HG02642 (cell line): ENCODE measurements around the gene LMAN1L.

ENCODE experiments used
- ATAC-seq: cut with Tn5 transposase; IDR thresholded peaks from one replicate; pipeline ENCODE4 v1.9.1; 2021; ENCODE audit warnings: mild to moderate bottlenecking; ENCODE audit not compliant: unreplicated experiment, poor library complexity

The LMAN1L gene

GRCh38 chr15:74850393-74850792, 37.8 kb downstream of the LMAN1L start:
- ATAC-seq, result no peak

DNA sequence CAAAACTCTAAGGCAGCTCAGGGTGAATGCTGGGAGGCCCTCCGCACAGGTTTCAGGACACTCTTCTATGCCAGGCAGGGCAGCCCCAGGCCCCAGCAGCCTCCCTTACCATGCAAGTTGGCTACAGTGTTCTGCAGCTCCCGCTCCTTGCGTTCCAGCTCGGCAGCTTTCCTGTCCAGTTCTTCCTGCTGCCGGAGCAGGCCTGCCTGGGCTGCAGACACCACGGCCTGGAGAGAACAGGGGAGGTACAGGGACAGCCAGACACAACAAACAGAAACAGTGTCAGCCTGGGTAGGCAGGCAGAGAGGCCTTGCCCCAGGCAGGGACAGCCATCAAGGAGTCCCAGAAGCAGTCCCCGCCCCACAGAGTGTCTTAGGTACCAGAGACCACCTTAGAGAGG, 39.3 kb downstream of the LMAN1L start:
- no peak for ATAC-seq

DNA sequence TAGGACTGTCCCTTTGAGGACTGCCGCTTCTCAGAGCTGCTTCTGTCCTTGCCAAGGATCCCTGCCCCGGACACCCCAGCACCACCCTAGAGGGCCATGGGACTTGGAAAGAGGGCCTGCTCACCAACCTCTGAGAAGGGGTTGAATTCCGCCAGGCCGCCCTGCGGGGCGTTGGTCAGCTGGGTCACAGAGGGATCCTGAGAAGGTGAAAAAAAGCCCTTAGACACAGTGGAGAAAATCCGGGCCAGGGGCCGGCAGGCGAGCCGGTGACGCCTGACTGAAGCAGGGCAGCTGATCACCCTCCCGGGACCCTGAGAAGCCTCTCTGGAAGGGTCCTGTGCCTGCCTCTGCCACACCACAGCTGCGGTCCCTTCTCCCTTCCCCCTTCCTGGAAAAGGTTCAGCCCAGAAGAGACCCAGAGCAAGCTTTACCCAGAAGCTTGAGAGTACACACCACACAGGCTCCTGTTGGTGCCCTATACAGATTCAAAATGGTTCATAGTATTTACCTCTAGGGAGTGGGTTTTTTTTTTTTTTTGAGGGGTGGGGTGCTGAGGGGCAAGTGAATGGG, 41.9 kb downstream of the LMAN1L start:
- no peak for ATAC-seq

- no peak for ATAC-seq
These were observed 43.2 kb downstream of the LMAN1L start for GRCh38 chr15:74855857-74856256.

GRCh38 chr15:74856537-74856936, 43.9 kb downstream of the LMAN1L start:
- ATAC-seq, result no peak

DNA sequence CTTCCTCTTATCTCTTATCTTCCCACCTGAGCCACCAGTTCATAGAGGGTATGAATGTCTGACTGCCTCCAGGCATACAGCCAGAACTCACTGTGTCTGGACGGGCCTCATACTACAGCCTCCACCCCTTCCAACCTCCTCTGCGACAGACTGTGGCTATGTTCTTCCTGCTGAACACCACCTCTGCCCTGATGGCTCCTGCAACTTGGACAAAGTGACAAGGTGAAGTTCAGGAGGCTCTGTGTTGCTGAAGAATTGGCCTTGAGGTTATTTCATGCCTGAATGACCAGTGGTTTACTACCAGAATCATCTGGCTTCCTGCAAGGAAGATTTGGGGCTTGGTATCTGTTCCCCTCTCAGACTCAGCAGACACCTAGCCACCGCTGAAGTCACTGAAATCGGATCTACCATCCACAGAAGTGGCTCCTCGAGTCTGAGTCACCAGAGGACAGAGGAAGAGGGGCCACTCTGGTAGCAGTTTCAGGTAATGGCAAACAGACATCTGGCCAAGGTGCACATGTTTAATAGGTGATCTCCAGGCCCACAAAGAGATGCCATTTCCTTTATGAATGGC, 44.5 kb downstream of the LMAN1L start:
- peak; percentile 72 for ATAC-seq

- ATAC-seq, result peak; percentile 21
These were observed 45.2 kb downstream of the LMAN1L start for GRCh38 chr15:74857671-74858368.

GRCh38 chr15:74858369-74858740, 45.7 kb downstream of the LMAN1L start:
- ATAC-seq, result no peak

DNA sequence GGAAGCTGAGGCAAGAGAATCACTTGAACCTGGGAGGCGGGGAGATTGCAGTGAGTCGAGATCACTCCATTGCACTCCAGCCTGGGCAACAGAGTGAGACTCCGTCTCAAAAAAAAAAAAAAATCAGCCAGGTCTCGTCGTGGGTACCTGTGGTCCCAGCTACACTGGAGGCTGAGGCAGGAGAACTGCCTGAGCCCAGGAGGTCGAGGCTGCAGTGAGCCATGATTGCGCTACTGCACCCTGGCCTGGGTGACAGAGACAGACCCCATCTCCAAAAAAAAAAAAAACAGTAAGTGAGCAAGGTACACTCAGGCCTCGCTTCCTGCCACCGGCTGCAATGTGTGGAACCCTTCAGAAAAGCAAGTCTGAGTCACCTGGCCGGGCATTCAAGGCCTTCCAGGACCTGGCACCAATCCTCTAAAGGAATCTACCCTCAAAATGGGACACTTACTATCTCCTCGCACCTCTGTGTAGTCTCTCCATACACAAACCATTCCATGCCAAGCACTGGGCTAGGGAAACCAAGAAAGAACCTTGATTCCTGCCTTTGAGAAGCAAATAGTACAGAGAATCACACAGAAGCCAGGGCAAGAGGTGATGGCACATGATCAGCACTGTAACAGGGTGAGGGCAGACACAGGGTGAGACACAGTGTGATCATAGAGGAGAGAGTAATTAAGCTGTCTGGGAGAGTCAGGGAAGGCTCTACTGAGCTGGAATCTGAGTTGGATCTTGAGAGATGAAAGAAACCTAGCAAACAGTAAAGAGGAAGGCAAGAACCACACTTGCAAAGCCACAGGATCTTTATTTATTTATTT, 50.8 kb downstream of the LMAN1L start:
- ATAC-seq, result no peak

DNA sequence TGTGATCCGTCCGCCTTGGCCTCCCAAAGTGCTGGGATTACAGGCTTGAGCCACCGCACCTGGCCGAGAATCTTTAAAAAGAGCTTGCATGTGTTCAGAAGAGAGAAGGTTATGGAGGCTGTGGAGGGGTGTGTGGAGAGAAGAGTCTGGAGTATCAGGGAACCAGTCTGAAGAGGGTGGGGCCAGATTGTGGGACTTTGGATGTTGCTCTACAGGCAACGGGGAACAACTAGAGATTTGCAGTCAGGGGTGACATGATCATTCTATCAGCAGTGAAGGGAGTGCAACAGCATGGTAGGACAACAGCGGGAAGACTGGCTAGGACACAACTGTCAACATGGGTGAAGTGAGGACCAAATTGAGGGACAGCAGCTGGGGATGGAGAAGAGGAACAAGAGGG, 51.7 kb downstream of the LMAN1L start:
- no peak for ATAC-seq

GRCh38 chr15:74865316-74865715, 52.7 kb downstream of the LMAN1L start:
- no peak for ATAC-seq

DNA sequence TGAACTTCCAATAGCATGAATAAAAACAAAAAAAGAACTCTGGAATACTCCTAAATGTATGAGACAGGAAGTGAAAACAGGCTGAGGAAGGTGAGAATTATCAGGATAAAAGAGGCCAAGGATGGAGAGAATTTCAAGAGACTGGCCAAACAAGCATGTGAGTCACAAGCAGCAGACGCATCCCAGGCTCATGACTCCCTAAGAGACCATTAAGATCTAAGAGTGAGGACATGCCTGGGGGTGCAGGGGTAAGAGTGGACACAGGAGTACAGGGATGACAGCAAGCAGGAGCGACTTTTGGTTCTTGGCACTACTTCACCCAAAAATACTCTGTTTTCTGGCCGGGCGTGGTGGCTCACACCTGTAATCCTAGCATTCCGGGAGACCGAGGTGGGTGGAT, 53.5 kb downstream of the LMAN1L start:
- ATAC-seq, result no peak

DNA sequence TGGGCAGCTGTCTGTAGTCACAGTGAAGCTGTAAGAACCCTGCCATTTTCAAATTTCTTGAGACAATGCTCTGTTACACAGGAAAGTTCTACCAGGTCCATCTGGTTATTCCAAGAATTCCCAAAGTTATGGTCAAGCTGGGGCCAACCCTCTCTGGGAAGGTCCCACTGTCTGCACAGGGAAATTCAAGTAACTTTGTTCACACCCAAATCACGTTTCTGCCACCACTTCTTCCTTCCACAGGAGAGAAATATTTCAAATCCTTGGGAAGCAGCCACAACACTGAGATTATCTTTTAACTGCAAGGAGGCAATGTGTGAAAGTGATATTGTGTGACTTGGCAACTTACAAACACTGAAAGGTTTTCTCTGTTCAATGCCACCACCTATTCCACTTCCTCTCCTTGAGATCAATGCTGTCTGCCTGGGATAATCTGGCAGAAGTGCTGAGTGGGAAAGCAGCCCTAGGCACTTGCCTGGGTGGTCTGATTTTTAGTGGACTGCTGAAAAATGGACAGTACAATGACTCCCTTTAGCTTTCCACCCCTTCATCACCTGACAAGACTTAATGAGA, 54.9 kb downstream of the LMAN1L start:
- no peak for ATAC-seq

DNA sequence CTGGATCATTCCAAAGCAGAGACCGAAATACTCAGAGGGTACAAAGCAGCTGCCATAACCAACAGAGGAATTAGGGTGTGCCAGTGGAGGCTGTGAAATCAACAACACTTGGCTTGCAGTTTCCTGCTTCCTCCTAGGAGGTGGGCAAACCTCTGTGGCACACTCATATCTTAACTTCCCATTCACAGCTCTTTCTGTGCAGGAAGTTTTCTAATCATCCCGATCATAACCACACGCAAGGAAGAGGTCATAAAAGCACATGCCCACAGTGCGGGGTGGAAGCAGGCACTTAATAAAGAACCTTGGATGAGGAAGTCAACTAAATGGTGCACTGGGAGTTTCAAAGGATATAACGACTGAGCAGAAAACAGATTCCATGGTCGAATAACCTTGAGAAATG, 55.4 kb downstream of the LMAN1L start:
- ATAC-seq, result no peak

DNA sequence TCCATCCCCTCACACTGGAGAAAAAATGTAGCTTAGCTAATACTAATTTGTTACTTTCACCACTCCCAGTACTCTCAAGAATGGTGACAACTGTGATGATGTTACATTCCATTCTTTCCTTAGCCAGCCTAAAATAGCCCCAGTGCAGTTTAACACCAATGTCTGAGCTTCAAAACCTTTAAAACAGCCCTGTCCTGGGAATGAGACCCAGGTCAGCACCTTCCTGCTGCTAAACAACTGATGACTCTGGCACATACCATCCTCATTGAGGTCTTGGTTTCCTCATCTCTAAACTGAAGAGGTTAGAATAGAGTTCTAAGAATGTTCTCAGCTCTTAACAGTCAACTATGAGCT, 56.7 kb downstream of the LMAN1L start:
- ATAC-seq, result no peak

DNA sequence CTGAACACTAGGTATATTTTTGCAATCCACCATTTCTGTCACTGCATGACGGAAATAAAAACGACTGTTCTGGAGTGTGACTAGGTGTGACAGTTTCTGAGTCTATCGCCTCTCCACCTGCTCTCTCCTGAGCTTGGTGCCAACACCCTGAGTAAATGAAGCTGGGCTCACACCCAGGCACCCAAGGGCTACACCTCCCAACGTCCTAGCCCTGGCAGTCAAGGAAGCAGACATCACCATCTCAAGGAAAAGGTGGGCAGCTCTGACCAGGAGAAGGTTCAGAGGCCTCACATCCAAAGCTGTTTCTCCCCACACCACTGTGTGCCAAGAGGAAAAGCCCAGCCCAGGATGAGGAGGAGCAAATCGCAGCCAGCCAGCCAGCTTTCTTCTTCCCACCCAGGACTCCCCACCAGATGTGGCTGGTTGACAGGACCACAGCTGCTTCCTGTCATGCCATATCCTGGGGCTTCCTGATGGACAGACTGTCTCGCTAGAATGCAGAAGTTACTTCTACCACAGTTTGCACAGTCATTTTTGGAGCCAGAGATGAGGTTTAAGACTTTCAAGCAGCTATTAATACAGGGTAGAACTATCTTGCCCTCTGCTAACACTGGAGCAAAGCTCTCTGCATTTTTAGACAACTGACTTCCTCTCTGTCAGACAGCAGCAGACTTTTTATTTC, 57.2 kb downstream of the LMAN1L start:
- ATAC-seq, result peak; percentile 44

DNA sequence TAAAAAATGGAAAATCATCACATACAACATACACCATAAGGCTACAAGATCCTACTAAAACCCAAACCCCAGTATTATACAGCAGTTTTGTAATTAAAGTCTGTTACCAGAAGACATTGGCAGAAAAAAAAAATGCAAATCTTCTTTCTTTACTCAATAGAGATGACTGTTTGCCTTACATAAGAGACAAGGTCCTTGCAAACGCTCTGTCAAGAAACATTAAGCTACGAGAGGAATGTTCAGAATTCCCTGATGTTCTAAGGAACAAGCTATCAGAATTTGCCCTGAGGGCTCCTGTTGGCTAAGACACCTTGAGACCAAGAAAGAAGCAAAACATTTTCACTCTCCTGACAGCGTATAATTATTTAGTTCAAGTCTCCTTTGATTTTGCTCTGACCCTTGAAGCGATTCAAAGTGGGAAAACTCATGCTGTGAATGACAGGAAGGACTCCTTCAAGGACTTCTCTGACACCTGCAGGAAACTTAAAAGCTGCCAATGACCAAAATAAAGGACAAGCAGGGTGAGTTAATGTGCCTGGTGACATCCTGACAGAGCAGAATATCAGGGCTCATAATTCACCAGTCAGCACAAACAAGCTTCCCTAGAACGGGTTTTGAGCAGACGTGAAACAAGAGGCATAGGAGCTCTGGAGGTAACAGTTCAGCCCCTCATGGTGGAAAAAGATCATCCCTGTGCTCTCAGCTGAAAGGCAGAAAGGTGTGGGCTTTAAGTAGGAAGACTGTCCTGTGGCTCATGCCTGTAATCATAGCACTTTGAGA, 58.0 kb downstream of the LMAN1L start:
- ATAC-seq, result no peak

GRCh38 chr15:74872702-74873035, 60.0 kb downstream of the LMAN1L start:
- ATAC-seq, result no peak

DNA sequence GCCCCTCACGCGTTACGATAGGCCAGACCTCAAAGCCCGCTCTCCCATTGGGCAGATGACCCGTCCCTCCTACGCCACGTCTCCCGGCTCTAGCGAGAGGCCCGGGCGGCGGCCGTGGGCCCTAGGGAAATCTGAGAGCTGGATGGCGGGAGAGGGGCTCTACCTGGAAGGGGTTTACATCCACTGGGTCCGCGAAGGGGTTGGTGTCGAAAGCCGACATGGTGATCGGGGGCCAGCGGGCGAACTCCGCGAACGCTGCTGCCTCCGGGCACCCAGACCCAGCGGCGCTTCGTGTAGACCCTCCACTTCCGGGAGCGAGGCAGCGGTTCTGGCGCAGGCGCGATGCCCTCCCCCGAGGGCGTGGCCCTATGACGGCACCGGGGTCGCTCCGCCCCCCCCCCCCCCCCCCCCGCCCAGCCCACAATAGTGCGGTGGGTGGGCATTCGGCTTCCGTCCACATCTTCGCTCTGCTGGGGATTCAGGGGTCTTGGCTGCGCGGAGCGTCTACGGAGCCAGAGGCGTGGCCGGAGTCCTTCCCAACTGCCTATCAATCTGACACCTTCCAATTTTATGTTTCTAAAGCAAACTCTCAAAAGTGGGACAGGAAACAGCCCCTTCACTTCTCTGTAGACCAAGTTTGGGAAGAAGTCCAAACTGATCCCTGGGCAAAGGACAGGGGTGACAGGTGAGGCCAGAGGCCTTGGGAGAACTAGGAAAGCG, 60.6 kb downstream of the LMAN1L start, which contains the start of gene SCAMP2:
Gene SCAMP2 (minus strand): TSS at position 330 of the 720 bp plus-strand sequence. CDS start 110 bp downstream, at position 220.
- ATAC-seq, result peak; percentile 86
